Neural progenitor cell (in vitro differentiated cells): ENCODE measurements around the gene FYN. TPM values are rescaled to one million over a fixed set of nuclear protein-coding genes. Genes with fewer than 3 reads are reported as not detected.

Experiments
- DNase-seq: peaks from one replicate; pipeline ENCODE4 v3.0.0-alpha.2; 2016; ENCODE audit warnings: low spot score
- H2AFZ ChIP-seq: fragments of 200-600 bp; sonication (generic); replicated peaks from 2 replicates; pipeline ENCODE4 v1.6.1; 2016; ENCODE audit warnings: antibody characterized with exemption
- H3F3A ChIP-seq: fragments of 200-600 bp; sonication (generic); 2 replicates; pipeline ENCODE4 v1.6.1; 2016; ENCODE audit warnings: antibody characterized with exemption, low read depth
- H3K27ac ChIP-seq: fragments of 200-600 bp; sonication (generic); 2 replicates; pipeline ENCODE4 v1.5.1; 2016; ENCODE audit warnings: mild to moderate bottlenecking
- H3K27me3 ChIP-seq: fragments of 200-600 bp; sonication (generic); 2 replicates; pipeline ENCODE4 v1.6.1; 2016; ENCODE audit warnings: mild to moderate bottlenecking, moderate library complexity
- H3K36me3 ChIP-seq: fragments of 200-600 bp; sonication (generic); 2 replicates; pipeline ENCODE4 v1.5.1; 2016
- H3K4me1 ChIP-seq: fragments of 200-600 bp; sonication (generic); 2 replicates; pipeline ENCODE4 v1.6.1; 2016; ENCODE audit warnings: mixed run types
- H3K4me2 ChIP-seq: fragments of 200-600 bp; sonication (generic); 2 replicates; pipeline ENCODE4 v1.6.1; 2016
- H3K4me3 ChIP-seq: fragments of 200-600 bp; sonication (generic); 2 replicates; pipeline ENCODE4 v1.5.1; 2016
- H3K79me2 ChIP-seq: fragments of 200-600 bp; sonication (generic); 2 replicates; pipeline ENCODE4 v1.6.1; 2016; ENCODE audit warnings: low read depth
- H3K9ac ChIP-seq: fragments of 200-600 bp; sonication (generic); 2 replicates; pipeline ENCODE4 v1.6.1; 2016
- H3K9me3 ChIP-seq: fragments of 200-600 bp; sonication (generic); 2 replicates; pipeline ENCODE4 v1.5.1; 2016; ENCODE audit warnings: low read depth
- H4K20me1 ChIP-seq: fragments of 200-600 bp; sonication (generic); 2 replicates; pipeline ENCODE4 v1.6.1; 2016; ENCODE audit warnings: low read depth
- H3K27ac Mint-ChIP-seq: 3 replicates; pipeline ENCODE4 v1.8.0; 2021; ENCODE audit warnings: mixed read lengths
- H3K27me3 Mint-ChIP-seq: 2 replicates; pipeline ENCODE4 v1.8.0; 2022; ENCODE audit warnings: low read depth, mild to moderate bottlenecking, inconsistent platforms, moderate library complexity, mixed read lengths; ENCODE audit not compliant: insufficient read depth
- H3K36me3 Mint-ChIP-seq: 3 replicates; pipeline ENCODE4 v1.8.0; 2021; ENCODE audit warnings: mixed read lengths
- H3K4me1 Mint-ChIP-seq: 3 replicates; pipeline ENCODE4 v1.8.0; 2021; ENCODE audit warnings: mixed read lengths
- H3K4me3 Mint-ChIP-seq: 3 replicates; pipeline ENCODE4 v1.8.0; 2021; ENCODE audit warnings: mild to moderate bottlenecking, moderate library complexity, mixed read lengths
- H3K9me3 Mint-ChIP-seq: 3 replicates; pipeline ENCODE4 v1.8.0; 2020; ENCODE audit warnings: mixed read lengths
- CTCF ChIP-seq: fragments of 200-600 bp; sonication (generic); IDR thresholded peaks from 2 replicates; pipeline ENCODE4 v1.5.1; 2017; ENCODE audit warnings: antibody characterized with exemption, mild to moderate bottlenecking
- EZH2 ChIP-seq: fragments of 200-600 bp; sonication (generic); IDR thresholded peaks from 2 replicates; pipeline ENCODE4 v1.6.1; 2017; ENCODE audit warnings: antibody characterized with exemption, mild to moderate bottlenecking, moderate library complexity
- EZH2phosphoT487 ChIP-seq: fragments of 200-600 bp; sonication (generic); IDR thresholded peaks from 2 replicates; pipeline ENCODE4 v1.6.1; 2017; ENCODE audit warnings: antibody characterized with exemption
- total RNA-seq: library from RNA; depleted of rRNA; stranded (reverse); fragments of >200 nt; gene quantifications from 2 replicates; pipeline ENCODE4 v1.2.3, GENCODE V29; 2015; ENCODE audit warnings: low replicate concordance

FYN gene
- total RNA-seq, 1 donor from 2014 or later, result 167 TPM

GRCh38 chr6:111761783-111762312, 111.4 kb downstream of the FYN start:
- Histone ChIP-seq H3K36me3 (no peaks in the 10 kb centered on the region), H3K9me3 (no peaks in the 10 kb centered on the region), H3K27ac (no peak overlapping the region), H3K4me3 (no peak overlapping the region), H3K79me2 (peaks cover 10% of the 10 kb centered on the region), H2AFZ (no peak overlapping the region), H3K27me3 (no peaks in the 10 kb centered on the region), H3K4me1 (peaks cover 40% of the 10 kb centered on the region), H4K20me1 (peaks cover 12% of the 10 kb centered on the region), H3K9ac (no peak overlapping the region), H3F3A (peaks cover 15% of the 10 kb centered on the region), H3K4me2 (no peak overlapping the region)
- Mint-ChIP-seq H3K4me3 (no peak overlapping the region), H3K4me1 (peaks cover 72% of the 10 kb centered on the region), H3K36me3 (peaks cover 49% of the 10 kb centered on the region), H3K27ac (no peak overlapping the region), H3K9me3 (peaks cover 8% of the 10 kb centered on the region), H3K27me3 (no peaks in the 10 kb centered on the region)
- DNase-seq, result peak; percentile 15
- TF ChIP-seq EZH2phosphoT487 (no peak), CTCF (no peak), EZH2 (no peak)

DNA sequence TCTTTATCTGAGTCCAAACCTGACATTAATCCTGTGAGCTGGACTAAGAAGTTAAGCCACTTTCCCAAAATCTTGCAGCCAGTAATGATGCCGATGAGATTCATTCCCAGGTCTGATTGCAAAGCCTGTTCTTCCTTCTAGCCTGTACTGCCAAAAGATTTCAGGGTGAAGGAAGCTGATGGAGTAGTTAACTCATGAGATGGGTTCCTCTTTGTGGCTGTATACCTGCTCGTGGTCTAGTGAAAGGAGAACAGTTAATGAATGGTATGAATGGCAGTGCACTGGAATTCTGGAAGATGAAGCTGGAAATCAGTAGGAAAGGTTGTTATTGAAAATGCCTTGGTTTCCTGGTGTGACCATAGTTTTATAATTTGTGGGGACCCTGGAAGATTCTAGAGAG, 112.0 kb downstream of the FYN start:
- Histone ChIP-seq H3K4me3 (no peak overlapping the region), H3K4me1 (peaks cover 40% of the 10 kb centered on the region), H3K27me3 (no peaks in the 10 kb centered on the region), H3K4me2 (no peak overlapping the region), H2AFZ (no peak overlapping the region), H3K36me3 (no peaks in the 10 kb centered on the region), H3K79me2 (peaks cover 14% of the 10 kb centered on the region), H3F3A (peaks cover 15% of the 10 kb centered on the region), H4K20me1 (peaks cover 12% of the 10 kb centered on the region), H3K27ac (no peak overlapping the region), H3K9me3 (no peaks in the 10 kb centered on the region), H3K9ac (no peak overlapping the region)
- Mint-ChIP-seq H3K36me3 (peaks cover 44% of the 10 kb centered on the region), H3K4me3 (no peak overlapping the region), H3K9me3 (peaks cover 8% of the 10 kb centered on the region), H3K4me1 (peaks cover 68% of the 10 kb centered on the region), H3K27ac (peak overlapping the region; percentile 46), H3K27me3 (no peaks in the 10 kb centered on the region)
- no peak for TF ChIP-seq EZH2phosphoT487
- no peak for TF ChIP-seq EZH2
- TF ChIP-seq CTCF, result no peak
- DNase-seq, result peak; percentile 18

DNA sequence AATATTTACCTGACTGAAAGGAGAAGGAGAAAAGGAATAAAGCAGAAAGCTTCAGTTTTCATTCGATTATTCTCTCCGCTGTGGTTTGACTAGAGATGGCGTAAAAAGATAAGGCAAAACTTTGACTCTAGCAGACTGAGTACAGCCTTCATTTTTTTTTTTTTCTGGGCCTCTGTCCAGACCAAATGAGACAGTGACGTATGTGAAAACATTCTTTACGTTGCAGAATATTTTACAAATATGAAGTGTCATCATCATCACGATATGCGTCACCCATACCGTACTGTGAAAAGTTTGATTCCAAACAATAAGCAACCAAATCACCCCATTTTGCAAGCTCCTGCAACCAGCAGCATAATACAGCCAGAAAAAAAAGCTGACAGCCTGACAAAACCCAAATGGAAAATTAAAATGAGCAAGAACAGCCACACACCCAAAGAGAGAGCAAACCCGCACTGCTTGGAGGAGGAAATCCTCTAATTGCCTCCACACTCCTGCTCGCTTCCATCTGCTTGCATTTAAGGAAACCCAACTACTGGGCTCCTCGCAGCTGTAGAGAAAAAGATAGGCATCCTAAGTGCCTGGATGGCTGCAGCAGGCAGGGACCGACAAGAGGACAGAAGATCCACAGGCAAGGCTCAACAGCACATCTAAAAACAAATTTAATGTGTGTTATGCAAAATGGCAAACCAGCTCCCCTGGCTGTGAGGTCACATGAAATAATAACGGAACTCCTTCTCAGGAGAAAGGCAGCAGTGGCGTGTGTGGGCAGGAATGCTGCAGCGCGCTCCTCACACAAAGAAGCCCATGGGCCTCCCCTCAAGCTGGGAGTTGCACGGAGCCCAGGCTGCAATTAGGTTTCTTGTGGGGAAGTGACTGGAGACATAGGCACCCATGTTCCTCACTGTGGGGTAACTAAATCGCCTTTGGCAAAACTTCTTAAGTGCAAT, 113.1 kb downstream of the FYN start:
- Histone ChIP-seq H3K4me3 (no peak overlapping the region), H3K9me3 (no peaks in the 10 kb centered on the region), H3K4me1 (peaks cover 36% of the 10 kb centered on the region), H3K9ac (no peak overlapping the region), H3F3A (peaks cover 10% of the 10 kb centered on the region), H3K27me3 (no peaks in the 10 kb centered on the region), H3K36me3 (no peaks in the 10 kb centered on the region), H3K79me2 (peaks cover 14% of the 10 kb centered on the region), H3K4me2 (peak overlapping the region; percentile 8), H2AFZ (no peak overlapping the region), H3K27ac (no peak overlapping the region), H4K20me1 (peaks cover 6% of the 10 kb centered on the region)
- H3K4me3 Mint-ChIP-seq, result no peak overlapping the region
- TF ChIP-seq EZH2phosphoT487 (no peak), EZH2 (no peak), CTCF (no peak)
- peaks cover 34% of the 10 kb centered on the region for H3K36me3 Mint-ChIP-seq
- no peaks in the 10 kb centered on the region for H3K27me3 Mint-ChIP-seq
- H3K4me1 Mint-ChIP-seq, result peaks cover 58% of the 10 kb centered on the region
- DNase-seq, result peak; percentile 45
- no peak overlapping the region for H3K27ac Mint-ChIP-seq
- H3K9me3 Mint-ChIP-seq, result peaks cover 6% of the 10 kb centered on the region
